Liver (tissue), 3 donors: ENCODE measurements around the gene TINAG.

ENCODE experiments used
- ATF3 ChIP-seq: IDR thresholded peaks from 2 replicates; pipeline ENCODE4 v1.6.1; 2016; ENCODE audit warnings: antibody characterized with exemption
- CTCF ChIP-seq: fragments of 150-350 bp; IDR thresholded peaks from 2 replicates; pipeline ENCODE4 v1.5.1; 2017; ENCODE audit warnings: improper control_type of control experiment, low read depth, low read length; ENCODE audit not compliant: missing input control
- FOXA2 ChIP-seq: IDR thresholded peaks from 2 replicates; pipeline ENCODE4 v1.6.1; 2016; ENCODE audit warnings: antibody characterized with exemption
- GABPA ChIP-seq, 2 donors: IDR thresholded peaks in 1 of 2; conservative IDR thresholded peaks in 1 of 2; 2 replicates each; pipeline ENCODE4 v1.6.1; 2016; ENCODE audit warnings: antibody characterized with exemption in 2 of 2, mild to moderate bottlenecking in 1 of 2, moderate library complexity in 1 of 2
- HNF4G ChIP-seq: IDR thresholded peaks from 2 replicates; pipeline ENCODE4 v1.6.1; 2016; ENCODE audit warnings: antibody characterized with exemption
- TAF1 ChIP-seq: conservative IDR thresholded peaks from 2 replicates; pipeline ENCODE4 v1.6.1; 2016; ENCODE audit warnings: antibody characterized with exemption, mild to moderate bottlenecking
- ZBTB33 ChIP-seq: IDR thresholded peaks from 2 replicates; pipeline ENCODE4 v1.6.1; 2016; ENCODE audit warnings: antibody characterized with exemption
- TF ChIP-seq, protein P1 (sequence below): IDR thresholded peaks from 2 replicates; pipeline ENCODE4 v1.6.1; 2016; ENCODE audit warnings: antibody characterized with exemption, mild to moderate bottlenecking
- TF ChIP-seq, protein P2 (sequence below): IDR thresholded peaks from 2 replicates; pipeline ENCODE4 v1.6.1; 2016; ENCODE audit warnings: antibody characterized with exemption
- donor health status: healthy.
- donor health status: healthy.

DNA sequence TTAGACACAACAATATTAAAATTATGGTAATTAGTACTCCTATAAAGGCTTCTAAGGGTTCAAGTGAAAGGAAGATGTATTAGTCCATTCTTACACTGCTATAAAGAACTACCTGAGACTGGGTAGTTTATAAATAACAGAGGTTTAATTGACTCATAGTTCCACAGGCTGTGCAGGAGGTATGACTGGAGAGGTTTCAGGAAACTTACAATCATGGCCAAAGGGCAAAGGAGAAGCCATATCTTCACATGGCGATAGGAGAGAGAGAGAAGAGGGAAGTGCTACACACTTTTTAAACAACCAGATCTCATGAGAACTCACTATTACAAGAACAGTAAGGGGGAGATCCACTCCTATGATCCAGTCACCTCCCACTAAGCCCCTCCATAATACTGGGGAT, 52.9 kb downstream of the TINAG start:
- TF ChIP-seq, protein P1, sequence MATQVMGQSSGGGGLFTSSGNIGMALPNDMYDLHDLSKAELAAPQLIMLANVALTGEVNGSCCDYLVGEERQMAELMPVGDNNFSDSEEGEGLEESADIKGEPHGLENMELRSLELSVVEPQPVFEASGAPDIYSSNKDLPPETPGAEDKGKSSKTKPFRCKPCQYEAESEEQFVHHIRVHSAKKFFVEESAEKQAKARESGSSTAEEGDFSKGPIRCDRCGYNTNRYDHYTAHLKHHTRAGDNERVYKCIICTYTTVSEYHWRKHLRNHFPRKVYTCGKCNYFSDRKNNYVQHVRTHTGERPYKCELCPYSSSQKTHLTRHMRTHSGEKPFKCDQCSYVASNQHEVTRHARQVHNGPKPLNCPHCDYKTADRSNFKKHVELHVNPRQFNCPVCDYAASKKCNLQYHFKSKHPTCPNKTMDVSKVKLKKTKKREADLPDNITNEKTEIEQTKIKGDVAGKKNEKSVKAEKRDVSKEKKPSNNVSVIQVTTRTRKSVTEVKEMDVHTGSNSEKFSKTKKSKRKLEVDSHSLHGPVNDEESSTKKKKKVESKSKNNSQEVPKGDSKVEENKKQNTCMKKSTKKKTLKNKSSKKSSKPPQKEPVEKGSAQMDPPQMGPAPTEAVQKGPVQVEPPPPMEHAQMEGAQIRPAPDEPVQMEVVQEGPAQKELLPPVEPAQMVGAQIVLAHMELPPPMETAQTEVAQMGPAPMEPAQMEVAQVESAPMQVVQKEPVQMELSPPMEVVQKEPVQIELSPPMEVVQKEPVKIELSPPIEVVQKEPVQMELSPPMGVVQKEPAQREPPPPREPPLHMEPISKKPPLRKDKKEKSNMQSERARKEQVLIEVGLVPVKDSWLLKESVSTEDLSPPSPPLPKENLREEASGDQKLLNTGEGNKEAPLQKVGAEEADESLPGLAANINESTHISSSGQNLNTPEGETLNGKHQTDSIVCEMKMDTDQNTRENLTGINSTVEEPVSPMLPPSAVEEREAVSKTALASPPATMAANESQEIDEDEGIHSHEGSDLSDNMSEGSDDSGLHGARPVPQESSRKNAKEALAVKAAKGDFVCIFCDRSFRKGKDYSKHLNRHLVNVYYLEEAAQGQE = no peak
- TF ChIP-seq ATF3 = no peak
- TF ChIP-seq CTCF = no peak
- TF ChIP-seq TAF1 = no peak
- no peak for TF ChIP-seq GABPA (IDR thresholded peaks at IDR 0.05 in 1 of 2, conservative IDR thresholded peaks at IDR 0.05 in 1 of 2)
- no peak for TF ChIP-seq HNF4G
- TF ChIP-seq FOXA2 = no peak
- TF ChIP-seq, protein P2, sequence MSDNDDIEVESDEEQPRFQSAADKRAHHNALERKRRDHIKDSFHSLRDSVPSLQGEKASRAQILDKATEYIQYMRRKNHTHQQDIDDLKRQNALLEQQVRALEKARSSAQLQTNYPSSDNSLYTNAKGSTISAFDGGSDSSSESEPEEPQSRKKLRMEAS = no peak
- no peak for TF ChIP-seq ZBTB33
